GM19238 (cell line): ENCODE measurements around the gene SENP6.
"Not testable (repeated sequence)": the region's sequence is repeated elsewhere in the genome, so short reads cannot be mapped to it uniquely, and the experiment has no call there.

ENCODE experiments used
- DNase-seq: peaks from one replicate; pipeline ENCODE4 v3.0.0; 2011; ENCODE audit warnings: low spot score; ENCODE audit not compliant: insufficient read length

Gene SENP6

GRCh38 chr6:75608956-75609533 is 7.4 kb downstream of the SENP6 start:
- no peak for DNase-seq

- no peak for DNase-seq
Observed at GRCh38 chr6:75609639-75610590, 8.2 kb downstream of the SENP6 start.

GRCh38 chr6:75611011-75611701 is 9.5 kb downstream of the SENP6 start:
- DNase-seq = no peak

GRCh38 chr6:75611702-75612375 is 10.2 kb downstream of the SENP6 start:
- DNase-seq = no peak

GRCh38 chr6:75612434-75612833 is 10.8 kb downstream of the SENP6 start:
- no peak for DNase-seq

GRCh38 chr6:75613056-75613501 is 11.4 kb downstream of the SENP6 start:
- DNase-seq = no peak

- DNase-seq = no peak
Observed at GRCh38 chr6:75618437-75618836, 16.8 kb downstream of the SENP6 start.

- no peak for DNase-seq
Observed at GRCh38 chr6:75619230-75619899, 17.7 kb downstream of the SENP6 start.

GRCh38 chr6:75620381-75621304 is 19.0 kb downstream of the SENP6 start:
- DNase-seq = no peak

GRCh38 chr6:75621846-75622245 is 20.2 kb downstream of the SENP6 start:
- no peak for DNase-seq

- DNase-seq = no peak
Observed at GRCh38 chr6:75623491-75623890, 21.8 kb downstream of the SENP6 start.

- DNase-seq = no peak
Observed at GRCh38 chr6:75624335-75624734, 22.7 kb downstream of the SENP6 start.

GRCh38 chr6:75624988-75625387 is 23.3 kb downstream of the SENP6 start:
- no peak for DNase-seq

- no peak for DNase-seq
Observed at GRCh38 chr6:75626561-75626960, 24.9 kb downstream of the SENP6 start.

- not testable (repeated sequence) for DNase-seq
Observed at GRCh38 chr6:75627708-75628107, 26.0 kb downstream of the SENP6 start.

GRCh38 chr6:75631859-75632635 is 30.4 kb downstream of the SENP6 start:
- no peak for DNase-seq

GRCh38 chr6:75633045-75633444 is 31.4 kb downstream of the SENP6 start:
- no peak for DNase-seq

- no peak for DNase-seq
Observed at GRCh38 chr6:75642311-75642710, 40.6 kb downstream of the SENP6 start.

- DNase-seq = no peak
Observed at GRCh38 chr6:75643173-75643572, 41.5 kb downstream of the SENP6 start.
